Measurements from ENCODE around the gene L3MBTL4. TPM values are rescaled to one million over a fixed set of nuclear protein-coding genes. Genes with fewer than 3 reads are reported as not detected.
A peak's percentile ranks its signal among the peaks of the same experiment; 100 is the strongest.

L3MBTL4 gene
- total and polyA plus RNA-seq, 10 of the 15 experiments (the other 5 are each of a cell fraction or from before 2014, with no cell fraction given), result 1.3 to 8.7 (median 3.8) TPM

DNA sequence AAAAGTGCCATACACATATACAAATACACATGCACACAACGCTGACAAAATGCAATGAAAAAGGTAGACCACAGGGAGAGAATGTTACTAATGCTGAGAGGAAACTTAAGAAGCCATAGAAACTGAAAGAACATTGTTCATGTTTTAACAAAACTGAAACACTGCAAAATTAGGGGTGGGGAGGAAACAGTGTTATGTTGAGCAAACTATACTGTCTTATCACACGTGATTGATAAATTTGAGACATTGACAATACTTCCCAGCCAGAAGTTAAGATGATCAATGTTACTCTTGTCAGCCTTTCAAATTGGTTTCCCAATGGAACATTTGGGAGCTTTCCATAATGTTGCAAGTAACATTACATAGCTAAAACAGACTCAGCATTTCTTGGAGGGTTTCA, 165.5 kb downstream of the L3MBTL4 start (continued):
- TF ChIP-seq KLF5 (IDR thresholded peaks at IDR 0.05; ENCODE audit: partially characterized antibody) (no peak), EP300 (IDR thresholded peaks at IDR 0.05; ENCODE audit: borderline replicate concordance in 1 of 2, control insufficient read depth in 1 of 2, low read depth in 2 of 2, low read length in 2 of 2) (0 out of 4 replicates have a peak, but pooled peaks of 1 of the 2 experiments have one; percentile 19), MXI1 (IDR thresholded peaks at IDR 0.05; ENCODE audit: low read depth, low read length) (no peak), TCF3 (IDR thresholded peaks at IDR 0.05; ENCODE audit: borderline replicate concordance, insufficient read depth, low read depth, low read length) (no peak), CHD1 (IDR thresholded peaks at IDR 0.05; ENCODE audit: low read depth, low read length) (no peak), STAT3 (IDR thresholded peaks at IDR 0.05; ENCODE audit: low read depth, low read length) (no peak), MTA2 (IDR thresholded peaks at IDR 0.05; ENCODE audit: low read depth) (0 out of 2 replicates have a peak, but pooled peaks have one; percentile 18), CUX1 (IDR thresholded peaks at IDR 0.05; ENCODE audit: insufficient replicate concordance, low read depth, low read length) (no peak), CBFB (IDR thresholded peaks at IDR 0.05; ENCODE audit: low read depth) (no peak), NR2F1 (conservative IDR thresholded peaks at IDR 0.05) (no peak)
- TF ChIP-seq, protein P1, sequence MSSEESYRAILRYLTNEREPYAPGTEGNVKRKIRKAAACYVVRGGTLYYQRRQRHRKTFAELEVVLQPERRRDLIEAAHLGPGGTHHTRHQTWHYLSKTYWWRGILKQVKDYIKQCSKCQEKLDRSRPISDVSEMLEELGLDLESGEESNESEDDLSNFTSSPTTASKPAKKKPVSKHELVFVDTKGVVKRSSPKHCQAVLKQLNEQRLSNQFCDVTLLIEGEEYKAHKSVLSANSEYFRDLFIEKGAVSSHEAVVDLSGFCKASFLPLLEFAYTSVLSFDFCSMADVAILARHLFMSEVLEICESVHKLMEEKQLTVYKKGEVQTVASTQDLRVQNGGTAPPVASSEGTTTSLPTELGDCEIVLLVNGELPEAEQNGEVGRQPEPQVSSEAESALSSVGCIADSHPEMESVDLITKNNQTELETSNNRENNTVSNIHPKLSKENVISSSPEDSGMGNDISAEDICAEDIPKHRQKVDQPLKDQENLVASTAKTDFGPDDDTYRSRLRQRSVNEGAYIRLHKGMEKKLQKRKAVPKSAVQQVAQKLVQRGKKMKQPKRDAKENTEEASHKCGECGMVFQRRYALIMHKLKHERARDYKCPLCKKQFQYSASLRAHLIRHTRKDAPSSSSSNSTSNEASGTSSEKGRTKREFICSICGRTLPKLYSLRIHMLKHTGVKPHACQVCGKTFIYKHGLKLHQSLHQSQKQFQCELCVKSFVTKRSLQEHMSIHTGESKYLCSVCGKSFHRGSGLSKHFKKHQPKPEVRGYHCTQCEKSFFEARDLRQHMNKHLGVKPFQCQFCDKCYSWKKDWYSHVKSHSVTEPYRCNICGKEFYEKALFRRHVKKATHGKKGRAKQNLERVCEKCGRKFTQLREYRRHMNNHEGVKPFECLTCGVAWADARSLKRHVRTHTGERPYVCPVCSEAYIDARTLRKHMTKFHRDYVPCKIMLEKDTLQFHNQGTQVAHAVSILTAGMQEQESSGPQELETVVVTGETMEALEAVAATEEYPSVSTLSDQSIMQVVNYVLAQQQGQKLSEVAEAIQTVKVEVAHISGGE (CRISPR knock-in tag; IDR thresholded peaks at IDR 0.05), result no peak
- TF ChIP-seq, protein P2, sequence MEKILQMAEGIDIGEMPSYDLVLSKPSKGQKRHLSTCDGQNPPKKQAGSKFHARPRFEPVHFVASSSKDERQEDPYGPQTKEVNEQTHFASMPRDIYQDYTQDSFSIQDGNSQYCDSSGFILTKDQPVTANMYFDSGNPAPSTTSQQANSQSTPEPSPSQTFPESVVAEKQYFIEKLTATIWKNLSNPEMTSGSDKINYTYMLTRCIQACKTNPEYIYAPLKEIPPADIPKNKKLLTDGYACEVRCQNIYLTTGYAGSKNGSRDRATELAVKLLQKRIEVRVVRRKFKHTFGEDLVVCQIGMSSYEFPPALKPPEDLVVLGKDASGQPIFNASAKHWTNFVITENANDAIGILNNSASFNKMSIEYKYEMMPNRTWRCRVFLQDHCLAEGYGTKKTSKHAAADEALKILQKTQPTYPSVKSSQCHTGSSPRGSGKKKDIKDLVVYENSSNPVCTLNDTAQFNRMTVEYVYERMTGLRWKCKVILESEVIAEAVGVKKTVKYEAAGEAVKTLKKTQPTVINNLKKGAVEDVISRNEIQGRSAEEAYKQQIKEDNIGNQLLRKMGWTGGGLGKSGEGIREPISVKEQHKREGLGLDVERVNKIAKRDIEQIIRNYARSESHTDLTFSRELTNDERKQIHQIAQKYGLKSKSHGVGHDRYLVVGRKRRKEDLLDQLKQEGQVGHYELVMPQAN (conservative IDR thresholded peaks at IDR 0.05), result no peak
- TF ChIP-seq, protein P3, sequence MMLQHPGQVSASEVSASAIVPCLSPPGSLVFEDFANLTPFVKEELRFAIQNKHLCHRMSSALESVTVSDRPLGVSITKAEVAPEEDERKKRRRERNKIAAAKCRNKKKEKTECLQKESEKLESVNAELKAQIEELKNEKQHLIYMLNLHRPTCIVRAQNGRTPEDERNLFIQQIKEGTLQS (IDR thresholded peaks at IDR 0.05; ENCODE audit: borderline replicate concordance, extremely low read depth, low read depth, low read length), result no peak
- TF ChIP-seq, protein P4, sequence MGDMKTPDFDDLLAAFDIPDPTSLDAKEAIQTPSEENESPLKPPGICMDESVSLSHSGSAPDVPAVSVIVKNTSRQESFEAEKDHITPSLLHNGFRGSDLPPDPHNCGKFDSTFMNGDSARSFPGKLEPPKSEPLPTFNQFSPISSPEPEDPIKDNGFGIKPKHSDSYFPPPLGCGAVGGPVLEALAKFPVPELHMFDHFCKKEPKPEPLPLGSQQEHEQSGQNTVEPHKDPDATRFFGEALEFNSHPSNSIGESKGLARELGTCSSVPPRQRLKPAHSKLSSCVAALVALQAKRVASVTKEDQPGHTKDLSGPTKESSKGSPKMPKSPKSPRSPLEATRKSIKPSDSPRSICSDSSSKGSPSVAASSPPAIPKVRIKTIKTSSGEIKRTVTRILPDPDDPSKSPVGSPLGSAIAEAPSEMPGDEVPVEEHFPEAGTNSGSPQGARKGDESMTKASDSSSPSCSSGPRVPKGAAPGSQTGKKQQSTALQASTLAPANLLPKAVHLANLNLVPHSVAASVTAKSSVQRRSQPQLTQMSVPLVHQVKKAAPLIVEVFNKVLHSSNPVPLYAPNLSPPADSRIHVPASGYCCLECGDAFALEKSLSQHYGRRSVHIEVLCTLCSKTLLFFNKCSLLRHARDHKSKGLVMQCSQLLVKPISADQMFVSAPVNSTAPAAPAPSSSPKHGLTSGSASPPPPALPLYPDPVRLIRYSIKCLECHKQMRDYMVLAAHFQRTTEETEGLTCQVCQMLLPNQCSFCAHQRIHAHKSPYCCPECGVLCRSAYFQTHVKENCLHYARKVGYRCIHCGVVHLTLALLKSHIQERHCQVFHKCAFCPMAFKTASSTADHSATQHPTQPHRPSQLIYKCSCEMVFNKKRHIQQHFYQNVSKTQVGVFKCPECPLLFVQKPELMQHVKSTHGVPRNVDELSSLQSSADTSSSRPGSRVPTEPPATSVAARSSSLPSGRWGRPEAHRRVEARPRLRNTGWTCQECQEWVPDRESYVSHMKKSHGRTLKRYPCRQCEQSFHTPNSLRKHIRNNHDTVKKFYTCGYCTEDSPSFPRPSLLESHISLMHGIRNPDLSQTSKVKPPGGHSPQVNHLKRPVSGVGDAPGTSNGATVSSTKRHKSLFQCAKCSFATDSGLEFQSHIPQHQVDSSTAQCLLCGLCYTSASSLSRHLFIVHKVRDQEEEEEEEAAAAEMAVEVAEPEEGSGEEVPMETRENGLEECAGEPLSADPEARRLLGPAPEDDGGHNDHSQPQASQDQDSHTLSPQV (IDR thresholded peaks at IDR 0.05), result no peak
